Measurements from ENCODE around the gene GABARAP.
"Not testable (repeated sequence)": the region's sequence is repeated elsewhere in the genome, so short reads cannot be mapped to it uniquely, and the experiment has no call there.

The GABARAP gene

GRCh38 chr17:7246779-7247178, 4.5 kb upstream of the GABARAP start:
- no peak overlapping the region for H3K4me3 ChIP-seq (replicated peaks; ENCODE audit: low read depth, low read length)
- TF ChIP-seq CTCF (IDR thresholded peaks at IDR 0.05; ENCODE audit: low read depth, low read length, missing control alignments) = no peak
- DNase-seq (ENCODE audit: extremely low read depth, low read depth) = no peak

GRCh38 chr17:7243838-7244237, 1.6 kb upstream of the GABARAP start:
- not testable (repeated sequence) for H3K4me3 ChIP-seq (replicated peaks; ENCODE audit: low read depth, low read length); DNase-seq (ENCODE audit: extremely low read depth, low read depth)

GRCh38 chr17:7243453-7243729, 1.1 kb upstream of the GABARAP start:
- no peak for TF ChIP-seq CTCF (IDR thresholded peaks at IDR 0.05; ENCODE audit: low read depth, low read length, missing control alignments)

GRCh38 chr17:7242717-7243452, 636 bp upstream of the GABARAP start:
- peak; percentile 90 for DNase-seq (ENCODE audit: extremely low read depth, low read depth)
- peak overlapping the region; percentile 59 for H3K4me3 ChIP-seq (replicated peaks; ENCODE audit: low read depth, low read length)
- TF ChIP-seq CTCF (IDR thresholded peaks at IDR 0.05; ENCODE audit: low read depth, low read length, missing control alignments) = no peak

More at GRCh38 chr17:7243453-7243729, 1.1 kb upstream of the GABARAP start:
- DNase-seq (ENCODE audit: extremely low read depth, low read depth) = no peak
- peak overlapping the region; percentile 59 for H3K4me3 ChIP-seq (replicated peaks; ENCODE audit: low read depth, low read length)

GRCh38 chr17:7241090-7241733, 1.0 kb downstream of the GABARAP start:
- H3K4me3 ChIP-seq (replicated peaks; ENCODE audit: low read depth, low read length) = peak overlapping the region; percentile 59
- DNase-seq (ENCODE audit: extremely low read depth, low read depth) = no peak

GRCh38 chr17:7240375-7240774, 1.9 kb downstream of the GABARAP start:
- peak overlapping the region; percentile 59 for H3K4me3 ChIP-seq (replicated peaks; ENCODE audit: low read depth, low read length)
- no peak for TF ChIP-seq CTCF (IDR thresholded peaks at IDR 0.05; ENCODE audit: low read depth, low read length, missing control alignments)
- DNase-seq (ENCODE audit: extremely low read depth, low read depth) = no peak

More at GRCh38 chr17:7241090-7241733, 1.0 kb downstream of the GABARAP start:
- no peak for TF ChIP-seq CTCF (IDR thresholded peaks at IDR 0.05; ENCODE audit: low read depth, low read length, missing control alignments)

- DNase-seq (ENCODE audit: extremely low read depth, low read depth) = peak; percentile 98
- TF ChIP-seq CTCF (IDR thresholded peaks at IDR 0.05; ENCODE audit: low read depth, low read length, missing control alignments) = no peak
- H3K4me3 ChIP-seq (replicated peaks; ENCODE audit: low read depth, low read length) = peak within 1 kb of the TSS; percentile 98
Observed at GRCh38 chr17:7239091-7240027, 2.9 kb downstream of the GABARAP start, which contains the start of gene PHF23. Gene PHF23, minus strand, starts transcription at chr17:7239457. Its CDS starts 178 bp downstream, at chr17:7239279.

Measured in HFF-Myc (cell line).